Pancreas (tissue), 10 donors: Measurements from ENCODE around the gene ALDH9A1. TPM values are rescaled to one million over a fixed set of nuclear protein-coding genes. Genes with fewer than 3 reads are reported as not detected.

ENCODE experiments used
- ATAC-seq, 4 donors: fragments of 200-7000 bp; cut with Tn5 transposase; one replicate each; pipeline versions ENCODE4 v1.8.0 to v1.9.1; 2020; ENCODE audit warnings: mild to moderate bottlenecking in 4 of 4, moderate library complexity in 4 of 4
- DNase-seq, 6 donors: peaks; one replicate each; pipeline ENCODE4 v3.0.0-alpha.2; 2020
- FAIRE-seq: peaks from 2 replicates; lab custom pipeline; 2012; peaks lifted over from hg19 to GRCh38; lab: Jason Lieb, UNC
- H3K27ac ChIP-seq, 4 donors: fragments of 200-600 bp; sonication (generic); 1 replicate in 3 of 4; 2 replicates in 1 of 4; pipeline versions ENCODE4 v1.5.0 to v1.8.0; 2020
- H3K27me3 ChIP-seq, 4 donors: fragments of 200-600 bp; one replicate each; pipeline ENCODE4 v1.8.0; 2021
- H3K36me3 ChIP-seq, 3 donors: fragments of 200-600 bp; sonication (generic) in 1 of 3; one replicate each; pipeline versions ENCODE4 v1.5.0 to v1.8.0; 2020 to 2021
- H3K4me1 ChIP-seq, 3 donors: fragments of 200-600 bp; one replicate each; pipeline ENCODE4 v1.8.0; 2021
- H3K4me3 ChIP-seq, 4 donors: fragments of 200-600 bp; sonication (generic) in 2 of 4; one replicate each; pipeline versions ENCODE4 v1.5.0 to v1.8.0; 2020 to 2021
- H3K9me3 ChIP-seq, 4 donors: fragments of 200-600 bp; one replicate each; pipeline ENCODE4 v1.8.0; 2021
- CTCF ChIP-seq, 4 donors: fragments of 200-600 bp; sonication (generic) in 3 of 4; IDR thresholded peaks; one replicate each; pipeline versions ENCODE4 v1.5.0 to v1.8.0; 2021; ENCODE audit warnings: antibody characterized with exemption in 4 of 4
- WGBS, 2 donors: extraction: QIAGEN DNeasy Blood & Tissue Kit; methylation state at CpG; one replicate each; pipeline ENCODE4 v1.1.7; 2013; 5-methylcytosine and 5-hydroxymethylcytosine counted together
- intact Hi-C, 3 donors: fragments of 100-400 bp; cut with DNase I; formaldehyde crosslinking; loops; one replicate each; pipeline versions ENCODE4 v1.11.1 to v1.14.2; 2022
- polyA plus RNA-seq, 2 donors: library from polyadenylated mRNA; stranded (reverse); fragments of 200-250 nt; gene quantifications; one replicate each; pipeline ENCODE4 v1.2.3, GENCODE V29; 2013
- total RNA-seq, 6 donors: library from RNA; stranded (reverse); fragmentation: NEBNext Ultra II Directional in 4 of 6; extraction: Animal tissue kit (Norgen Biotek cat#: 25700) in 4 of 6; gene quantifications; one replicate each; pipeline versions ENCODE4 v1.2.1 to v1.2.4, GENCODE V29; 2021 to 2023
- donor health status: healthy with polysubstance abuse.
- donor health status: DM: no; HTN: no; CAD: no; lungs with moderate emphysema.
- donor health status: DM: no; HTN: no; CAD: no.
- donor health status: control.
- donor health status: control.
- donor health status: Bipolar disorder and iron deficiency.
- donor health status: DM: yes; HTN: yes; CAD: no.
- donor health status: DM: no; HTN: no; CAD: no.
- donor health status: DM: no; HTN: no; CAD: no.
- donor health status: DM: yes; HTN: yes; CAD: no.

The ALDH9A1 gene
- total and polyA plus RNA-seq, 8 donors, result 13.1 to 37.6 (median 23.1) TPM

GRCh38 chr1:165680303-165680702 is 18.1 kb downstream of the ALDH9A1 start:
- FAIRE-seq (no peak), DNase-seq (no peak), ATAC-seq (no peak)
- peaks cover 0 to 41% (median 0%) of the 10 kb centered on the region in 3 donors for H3K36me3 ChIP-seq
- H3K4me3 ChIP-seq, result no peak overlapping the region
- H3K9me3 ChIP-seq, result no peaks in the 10 kb centered on the region
- H3K27me3 ChIP-seq, result no peaks in the 10 kb centered on the region
- H3K27ac ChIP-seq, result no peak overlapping the region
- H3K4me1 ChIP-seq, result peaks cover 0 to 2% (median 0%) of the 10 kb centered on the region in 3 donors
- 72 to 76% methylated on average over 2 of the region's 2 CpGs for WGBS, 2 donors
- intact Hi-C loops, result no loop called here
- no peak for TF ChIP-seq CTCF (IDR thresholded peaks at IDR 0.05)

GRCh38 chr1:165679282-165680036 is 18.9 kb downstream of the ALDH9A1 start:
- ATAC-seq (no peak), DNase-seq (no peak), FAIRE-seq (no peak)
- 55 to 96% methylated on average over 1 of the region's 1 CpG for whole genome bisulfite sequencing, 2 donors
- TF ChIP-seq CTCF (IDR thresholded peaks at IDR 0.05), result no peak
- H3K27me3 ChIP-seq, result no peaks in the 10 kb centered on the region
- peaks cover 0 to 41% (median 0%) of the 10 kb centered on the region in 3 donors for H3K36me3 ChIP-seq
- intact Hi-C loops, result no loop called here
- no peak overlapping the region for H3K27ac ChIP-seq
- peaks cover 0 to under 1% (median 0%) of the 10 kb centered on the region in 3 donors for H3K4me1 ChIP-seq
- no peak overlapping the region for H3K4me3 ChIP-seq
- no peaks in the 10 kb centered on the region for H3K9me3 ChIP-seq

GRCh38 chr1:165678509-165678908 is 19.9 kb downstream of the ALDH9A1 start:
- DNase-seq (no peak), FAIRE-seq (no peak), ATAC-seq (no peak)
- Histone ChIP-seq H3K9me3 (no peaks in the 10 kb centered on the region), H3K4me3 (no peak overlapping the region), H3K4me1 (no peaks in the 10 kb centered on the region), H3K27ac (no peak overlapping the region), H3K36me3 (peaks cover 0 to 41% (median 0%) of the 10 kb centered on the region in 3 donors), H3K27me3 (no peaks in the 10 kb centered on the region)
- intact Hi-C loops, result no loop called here
- 1 to 43% methylated on average over 2 of the region's 2 CpGs for WGBS, 2 donors
- TF ChIP-seq CTCF (IDR thresholded peaks at IDR 0.05), result no peak

- FAIRE-seq (no peak), ATAC-seq (no peak), DNase-seq (no peak)
- no peak for TF ChIP-seq CTCF (IDR thresholded peaks at IDR 0.05)
- Histone ChIP-seq H3K4me3 (no peak overlapping the region), H3K4me1 (no peaks in the 10 kb centered on the region), H3K27ac (no peak overlapping the region), H3K9me3 (no peaks in the 10 kb centered on the region), H3K27me3 (no peaks in the 10 kb centered on the region), H3K36me3 (peaks cover 0 to 23% (median 0%) of the 10 kb centered on the region in 3 donors)
- intact Hi-C loops, result no loop called here
- WGBS, 2 donors, result 95 to 97% methylated on average over 1 of the region's 1 CpG
Observed at GRCh38 chr1:165675794-165676193, 22.6 kb downstream of the ALDH9A1 start.

GRCh38 chr1:165674599-165674998 is 23.8 kb downstream of the ALDH9A1 start:
- WGBS, 2 donors, result 95 to 97% methylated on average over 8 of the region's 8 CpGs
- FAIRE-seq, result no peak
- intact Hi-C loops, result no loop called here

More at GRCh38 chr1:165674599-165674998, 23.8 kb downstream of the ALDH9A1 start:
- H3K36me3 ChIP-seq, result peaks cover 0 to 17% (median 0%) of the 10 kb centered on the region in 3 donors
- no peak overlapping the region for H3K27ac ChIP-seq
- no peak overlapping the region for H3K4me3 ChIP-seq
- H3K27me3 ChIP-seq, result no peaks in the 10 kb centered on the region
- H3K9me3 ChIP-seq, result no peaks in the 10 kb centered on the region
- DNase-seq (no peak), ATAC-seq (no peak)
- no peaks in the 10 kb centered on the region for H3K4me1 ChIP-seq
- no peak for TF ChIP-seq CTCF (IDR thresholded peaks at IDR 0.05)
